GM18511 (cell line): ENCODE results near the gene SOX8.
A peak's percentile ranks its signal among the peaks of the same experiment; 100 is the strongest.
"Not testable (repeated sequence)": the region's sequence is repeated elsewhere in the genome, so short reads cannot be mapped to it uniquely, and the experiment has no call there.

Experiments
- ATAC-seq: cut with Tn5 transposase; IDR thresholded peaks from one replicate; pipeline ENCODE4 v1.9.1; 2021; ENCODE audit warnings: mild to moderate bottlenecking, moderate library complexity; ENCODE audit not compliant: unreplicated experiment

Gene SOX8

GRCh38 chr16:953818-954217, 27.8 kb upstream of the SOX8 start:
- ATAC-seq: not testable (repeated sequence)

DNA sequence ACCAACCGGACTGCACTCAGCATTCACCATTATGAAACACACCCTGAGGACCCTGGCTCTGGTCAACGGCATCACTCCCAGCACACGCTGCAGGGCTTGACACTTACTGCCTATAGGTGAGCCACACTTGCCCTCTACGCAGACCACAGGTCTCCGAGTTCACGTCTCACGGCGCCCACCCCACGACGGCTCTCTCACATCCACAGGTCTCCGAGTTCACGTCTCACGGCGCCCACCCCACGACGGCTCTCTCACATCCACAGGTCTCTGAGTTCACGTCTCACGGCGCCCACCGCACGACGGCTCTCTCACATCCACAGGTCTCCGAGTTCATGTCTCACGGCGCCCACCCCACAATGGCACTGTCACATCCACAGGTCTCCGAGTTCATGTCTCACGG, 25.8 kb upstream of the SOX8 start:
- ATAC-seq: not testable (repeated sequence)

DNA sequence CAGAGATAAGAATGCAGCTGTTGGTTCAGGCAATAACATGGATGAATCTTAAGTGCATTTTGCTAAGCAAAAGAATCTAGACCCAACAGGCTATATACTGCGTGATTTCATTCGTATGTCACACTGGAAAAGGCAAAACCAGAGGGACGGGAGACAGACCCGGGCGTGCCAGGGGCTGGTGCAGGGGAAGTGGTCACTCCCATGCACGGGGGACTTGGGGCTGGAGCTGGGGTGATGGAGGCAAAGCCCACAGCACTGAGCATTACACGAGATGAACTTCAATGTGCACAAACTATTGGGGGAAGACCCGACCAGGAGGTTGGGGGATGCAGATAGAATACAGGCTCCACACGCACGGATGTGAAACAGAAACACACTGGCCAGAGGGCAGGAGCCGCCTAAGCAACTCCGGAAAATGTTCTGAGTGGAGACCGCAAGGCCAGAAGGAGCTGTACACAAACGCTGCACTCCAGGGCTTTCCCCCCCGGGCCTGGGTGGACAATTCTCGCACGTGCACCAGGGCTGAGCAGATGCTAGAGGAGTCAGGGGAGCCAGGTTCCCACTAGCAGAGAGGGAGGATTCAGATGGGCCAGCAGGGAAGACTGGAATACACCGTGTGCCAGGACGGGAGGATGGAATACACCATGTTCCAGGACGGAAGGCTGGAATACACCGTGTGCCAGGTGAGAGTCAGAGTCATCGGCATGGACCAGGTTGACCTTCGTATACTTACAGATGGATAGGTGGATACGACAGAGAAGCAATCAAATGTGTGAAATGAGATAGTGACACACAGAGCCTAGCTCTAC, 22.1 kb upstream of the SOX8 start:
- no peak for ATAC-seq

DNA sequence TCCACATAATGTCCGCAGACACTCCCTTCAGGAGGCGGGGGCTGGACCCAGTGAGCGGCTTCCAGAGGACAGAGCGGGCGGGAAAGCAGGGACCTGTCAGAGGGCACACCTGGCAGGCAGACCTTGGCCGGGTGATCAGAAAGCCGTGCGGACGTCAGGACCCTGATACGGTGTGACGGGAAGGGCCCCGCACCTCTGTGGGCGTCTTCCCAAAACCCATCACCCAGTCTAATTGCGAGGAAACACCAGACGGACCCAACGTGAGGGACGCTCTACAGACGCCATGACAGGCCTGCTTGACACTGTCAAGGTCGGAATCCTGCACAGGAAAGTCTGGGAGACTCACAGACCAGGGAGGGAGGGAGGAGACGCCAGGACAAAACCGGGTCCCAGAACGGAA, 19.2 kb upstream of the SOX8 start:
- no peak for ATAC-seq

GRCh38 chr16:962901-963814, 18.4 kb upstream of the SOX8 start:
- ATAC-seq: no peak

DNA sequence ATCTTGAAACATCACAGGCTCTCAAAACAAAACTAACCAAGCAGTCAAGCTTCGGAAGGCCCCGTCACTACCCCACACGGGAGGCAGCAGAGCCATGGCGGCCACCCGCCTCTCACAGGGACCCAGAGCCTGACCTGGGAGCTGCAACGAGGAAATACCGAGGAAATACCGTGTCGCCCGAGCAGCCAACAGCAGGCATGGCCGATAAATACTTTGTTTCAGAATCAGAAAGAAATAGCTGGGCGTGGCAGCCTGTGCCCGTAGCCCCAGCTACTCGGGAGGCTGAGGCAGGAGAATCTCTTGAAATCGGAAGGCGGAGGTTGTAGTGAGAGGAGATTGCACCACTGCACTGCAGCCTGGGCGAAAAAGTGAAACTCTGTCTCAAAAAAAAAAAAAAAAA, 17.7 kb upstream of the SOX8 start:
- no peak for ATAC-seq

DNA sequence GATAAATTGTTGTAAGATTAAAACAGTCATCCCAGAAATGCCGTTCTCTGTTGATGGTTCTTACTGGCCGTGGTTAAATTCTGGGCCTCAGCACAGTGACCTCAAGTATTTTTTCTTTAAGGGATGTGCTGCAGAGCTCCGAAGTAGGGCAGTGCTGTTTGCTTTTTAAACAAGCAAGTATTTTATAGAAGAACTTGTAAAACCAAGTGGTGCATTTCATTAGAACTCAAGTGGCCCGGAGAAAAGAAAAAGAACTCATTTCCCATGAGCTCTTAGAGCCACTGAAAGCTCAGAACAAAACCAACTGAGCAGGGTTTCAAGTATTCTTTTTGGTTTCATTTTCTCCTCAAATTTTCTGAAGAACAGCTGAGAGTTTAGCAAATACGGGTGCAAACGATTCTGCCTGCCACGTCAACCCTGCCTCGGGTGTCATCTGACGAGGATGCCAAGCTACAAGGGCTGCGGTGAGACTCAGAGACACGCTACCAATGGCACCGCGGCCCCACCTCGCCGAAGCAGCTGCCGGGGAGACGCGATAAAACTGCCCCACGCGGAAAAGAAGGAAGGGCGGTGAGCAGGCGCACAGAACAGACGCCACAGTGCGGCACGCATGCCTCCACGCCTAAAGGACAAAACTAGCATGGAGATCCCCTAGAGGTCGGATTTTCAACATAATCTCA, 17.1 kb upstream of the SOX8 start:
- ATAC-seq: no peak

DNA sequence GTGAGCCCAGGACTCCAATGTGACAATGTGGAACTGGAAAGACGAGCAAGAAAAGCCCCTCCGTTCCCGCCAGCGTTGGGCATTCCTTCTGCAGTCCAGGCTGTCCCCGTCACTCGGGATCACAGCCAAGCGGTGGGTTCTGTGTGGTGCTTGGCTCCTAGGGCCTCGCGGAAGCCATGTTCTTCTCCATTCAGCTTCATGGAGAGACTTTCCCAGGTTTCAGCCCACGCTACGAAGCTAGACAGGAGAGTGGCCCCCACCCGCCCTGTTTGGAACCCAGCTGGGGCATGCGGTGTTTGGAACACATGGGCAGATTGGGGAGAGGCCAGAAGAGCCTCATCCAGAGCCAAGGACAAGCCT, 16.6 kb upstream of the SOX8 start:
- no peak for ATAC-seq

- no peak for ATAC-seq
Measured at GRCh38 chr16:965487-965886, 16.1 kb upstream of the SOX8 start.

DNA sequence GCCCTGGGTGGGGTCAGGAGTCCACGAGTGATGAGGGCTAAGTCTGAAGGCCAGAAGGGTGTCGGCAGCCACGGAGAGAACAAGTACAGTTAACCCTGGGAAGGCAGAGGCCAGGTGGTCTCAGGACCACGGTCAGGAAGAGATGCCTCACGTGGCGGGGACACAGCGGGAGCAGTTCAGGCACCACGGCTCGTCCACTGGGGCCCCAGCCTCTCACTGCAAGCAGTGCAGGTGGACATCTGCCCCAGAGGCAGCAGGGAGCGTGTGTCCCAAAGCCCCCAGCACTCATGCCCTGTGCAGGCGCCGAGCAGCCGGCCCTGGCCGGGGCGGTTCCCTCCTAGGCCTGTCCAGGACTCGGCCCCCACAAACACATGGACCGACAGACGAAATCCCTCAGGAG, 15.5 kb upstream of the SOX8 start:
- no peak for ATAC-seq

GRCh38 chr16:966505-966904, 15.1 kb upstream of the SOX8 start:
- ATAC-seq: no peak

- no peak for ATAC-seq
Measured at GRCh38 chr16:967077-967541, 14.5 kb upstream of the SOX8 start.

GRCh38 chr16:967546-968295, 13.8 kb upstream of the SOX8 start:
- no peak for ATAC-seq

DNA sequence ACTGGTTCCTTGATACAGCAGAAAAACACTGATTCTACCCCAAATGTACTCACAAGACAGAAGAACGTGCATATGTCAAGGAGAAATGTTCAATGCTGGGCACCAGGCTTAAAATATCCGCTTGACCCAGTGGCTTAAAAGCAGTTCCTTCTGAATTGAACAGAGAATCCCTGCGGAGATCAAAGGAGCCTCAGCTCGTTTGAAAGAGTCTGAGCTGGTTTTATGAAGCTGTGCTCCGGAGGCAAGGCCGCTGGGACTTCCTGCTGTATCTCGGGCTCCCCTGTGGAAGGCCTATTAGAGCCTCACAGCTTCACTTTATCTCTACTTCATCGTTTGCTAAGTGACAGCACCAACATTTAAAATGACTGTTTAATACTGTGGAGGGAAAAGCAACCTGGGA, 12.9 kb upstream of the SOX8 start:
- no peak for ATAC-seq

DNA sequence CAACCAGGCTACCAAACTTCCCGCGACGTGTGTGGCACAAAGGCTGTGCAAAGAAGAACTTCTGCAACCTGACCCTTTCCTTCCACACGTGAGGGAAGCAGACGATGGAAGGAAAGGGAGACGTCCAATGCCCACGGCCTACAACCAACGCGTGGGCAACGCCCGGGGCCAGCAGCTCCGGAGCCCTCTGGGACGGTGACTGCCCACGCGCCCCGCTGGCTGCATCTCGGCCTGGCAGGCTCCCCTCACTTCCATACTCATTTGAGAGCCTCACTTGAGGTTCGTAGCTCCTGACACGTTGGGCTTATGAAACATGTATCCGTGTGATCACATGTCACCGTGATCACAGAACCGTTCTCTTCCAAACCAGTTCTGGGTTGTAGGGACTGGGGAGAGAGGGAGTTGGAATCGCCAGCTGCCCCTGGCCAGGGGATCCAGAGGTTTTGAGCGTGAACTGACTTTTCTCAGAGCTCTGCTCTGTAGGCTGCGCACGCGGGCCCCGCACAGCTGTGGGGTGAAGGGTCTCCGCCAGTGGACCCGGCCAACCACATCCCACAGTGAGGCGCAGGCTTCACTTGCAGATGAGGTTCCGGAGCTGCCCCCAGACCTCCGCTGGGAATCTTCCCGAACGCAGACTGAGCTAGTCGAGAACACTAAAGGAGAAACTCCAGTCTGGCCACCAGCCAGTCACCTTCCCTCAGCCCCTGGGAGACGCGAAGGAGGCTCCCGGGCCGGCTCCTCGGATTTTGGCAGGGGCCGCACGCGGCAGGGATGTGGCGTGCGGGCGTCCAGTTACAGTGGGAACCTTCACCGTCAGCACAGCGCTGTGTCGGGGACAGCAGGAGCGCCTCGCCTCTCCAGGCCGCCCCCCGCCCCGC, 11.8 kb upstream of the SOX8 start:
- peak; percentile 17 for ATAC-seq

DNA sequence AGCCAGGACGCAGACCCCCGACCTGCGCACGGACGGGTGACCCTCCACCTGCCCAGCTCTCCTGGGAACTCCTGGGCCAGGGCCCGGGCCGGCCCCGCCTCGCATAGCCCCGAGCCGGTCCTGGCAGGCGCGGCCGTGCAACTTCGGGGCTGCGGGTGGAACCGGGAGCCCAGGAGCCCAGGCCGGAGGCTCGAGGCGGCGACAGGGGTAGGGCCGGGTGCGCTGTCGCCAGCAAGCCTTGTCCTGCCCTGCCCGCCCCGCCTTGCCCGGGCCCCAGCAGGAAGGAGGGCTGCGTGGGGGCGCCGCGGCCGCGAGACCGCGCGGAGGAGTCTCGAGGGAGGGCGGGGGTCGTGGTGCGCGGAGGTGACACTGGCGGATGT, 11.2 kb upstream of the SOX8 start:
- peak; percentile 53 for ATAC-seq

GRCh38 chr16:970766-971581, 10.6 kb upstream of the SOX8 start, which contains the start of gene LMF1:
Gene LMF1, minus strand, starts transcription at chr16:970984. Its CDS starts 4 bp downstream, at chr16:970980.
- ATAC-seq: peak; percentile 81

DNA sequence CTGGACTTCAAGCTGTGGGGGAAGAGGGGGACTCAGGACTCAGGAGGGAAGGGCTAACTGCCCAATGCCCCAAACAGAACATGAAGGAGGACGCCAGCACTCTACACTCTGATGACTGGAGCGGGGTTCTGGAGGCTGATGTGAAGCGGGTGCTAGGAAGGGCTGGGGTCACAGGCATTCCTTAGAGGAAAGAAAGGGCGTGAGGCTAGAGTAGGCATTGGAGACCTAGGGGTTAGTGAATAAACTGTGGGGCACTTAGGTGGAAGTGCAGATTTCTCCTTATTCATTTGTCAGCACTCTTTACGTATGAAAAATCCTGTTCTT, 10.0 kb upstream of the SOX8 start:
- ATAC-seq: no peak

GRCh38 chr16:971981-972315, 9.6 kb upstream of the SOX8 start:
- no peak for ATAC-seq
